CD4-positive, alpha-beta T cell treated with Interleukin-21 for 1 hour (primary cell): ENCODE data around the gene MALSU1.

Source experiments
- DNase-seq: peaks from one replicate; pipeline ENCODE4 v3.0.0-alpha.2; 2020

Gene MALSU1

DNA sequence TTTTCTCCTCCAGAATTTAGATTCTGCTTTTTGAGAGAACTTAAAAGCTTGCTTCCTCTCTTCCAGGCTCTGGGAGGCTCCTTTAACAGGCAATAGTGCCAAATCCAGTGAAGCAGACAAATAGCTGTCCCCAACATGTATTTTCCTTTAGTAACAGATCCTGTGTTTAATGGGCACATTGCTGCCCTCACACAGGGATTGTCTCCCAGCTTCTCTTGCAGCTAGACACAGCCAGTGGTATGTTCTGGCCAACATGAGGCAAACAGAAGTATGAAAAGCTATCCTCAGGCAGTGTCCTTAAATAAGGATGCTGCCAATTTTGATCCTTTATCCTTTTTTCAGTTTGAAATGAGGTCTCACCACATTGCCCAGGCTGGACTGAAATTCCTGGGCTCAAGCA lies 38.2 kb downstream of the MALSU1 start:
- no peak for DNase-seq

DNA sequence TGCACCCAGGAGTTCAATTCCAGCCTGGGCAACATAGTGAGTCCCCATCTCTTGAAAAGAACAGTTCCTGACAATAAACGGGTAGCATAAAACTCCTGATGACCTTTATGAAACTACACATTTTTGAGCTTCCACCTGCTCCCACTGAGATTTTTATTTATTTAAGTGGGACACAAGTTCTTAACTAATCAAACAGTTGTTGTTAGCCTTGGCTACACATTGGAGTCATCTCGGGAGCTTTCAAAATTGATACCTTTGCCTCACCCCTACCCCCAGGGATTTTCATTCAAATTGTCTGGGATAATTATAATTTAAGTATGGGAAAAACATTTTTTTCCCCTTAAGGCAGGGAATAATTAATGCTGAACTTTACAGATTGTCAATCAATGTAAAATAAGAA lies 39.3 kb downstream of the MALSU1 start:
- no peak for DNase-seq

DNA sequence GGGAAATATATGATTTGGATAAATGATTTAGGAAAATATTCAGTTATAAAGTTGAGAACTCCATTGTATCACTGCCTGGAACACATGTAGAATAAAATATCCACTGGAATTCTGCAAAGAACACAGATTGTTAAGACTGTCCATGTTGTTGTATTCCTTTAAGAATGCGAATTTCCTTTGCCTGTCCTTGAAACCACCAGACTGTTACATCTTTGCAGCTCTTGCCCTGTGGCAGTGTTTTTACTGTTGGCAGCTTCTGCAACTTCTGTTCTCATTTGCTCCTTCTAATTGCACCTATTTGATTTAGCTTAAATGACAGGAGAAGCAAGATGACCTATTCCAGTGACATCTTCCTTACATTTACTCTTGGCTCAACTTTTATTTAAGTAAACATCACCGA lies 39.7 kb downstream of the MALSU1 start:
- DNase-seq = no peak

DNA sequence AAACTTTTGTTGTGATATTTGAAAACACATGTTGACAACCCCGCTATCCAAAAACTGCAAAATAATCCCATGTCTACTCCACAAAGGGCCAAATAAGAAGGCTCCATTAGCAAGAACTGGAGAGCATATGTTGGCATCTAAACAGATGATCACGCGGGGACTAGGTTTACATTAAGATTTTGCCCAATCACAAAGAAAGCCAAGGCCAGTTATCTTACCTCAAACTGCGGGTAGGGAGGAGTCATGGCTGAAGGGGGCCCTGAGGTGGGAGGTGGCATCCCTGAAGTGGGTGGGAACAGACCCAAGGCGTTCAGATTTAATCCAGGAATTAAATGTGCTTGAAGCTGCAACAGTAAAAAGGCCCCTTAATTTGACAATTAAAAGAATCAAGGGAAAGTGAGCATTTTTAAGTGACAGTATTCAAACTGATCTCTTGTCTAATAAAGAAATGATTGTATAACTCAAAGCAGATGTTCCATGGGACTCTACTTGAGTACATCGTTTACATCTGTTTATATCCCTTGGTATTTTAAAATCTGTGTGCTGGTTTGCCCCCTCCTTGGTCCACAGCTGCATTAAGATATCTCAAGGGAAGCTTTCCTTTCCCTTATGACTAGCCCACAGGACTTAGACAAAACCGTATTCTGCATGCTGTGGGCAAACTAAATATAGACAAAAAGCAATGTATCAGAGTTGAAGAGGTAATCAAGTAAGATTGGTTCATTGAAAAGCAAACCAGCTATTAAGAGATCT lies 42.9 kb downstream of the MALSU1 start:
- no peak for DNase-seq

DNA sequence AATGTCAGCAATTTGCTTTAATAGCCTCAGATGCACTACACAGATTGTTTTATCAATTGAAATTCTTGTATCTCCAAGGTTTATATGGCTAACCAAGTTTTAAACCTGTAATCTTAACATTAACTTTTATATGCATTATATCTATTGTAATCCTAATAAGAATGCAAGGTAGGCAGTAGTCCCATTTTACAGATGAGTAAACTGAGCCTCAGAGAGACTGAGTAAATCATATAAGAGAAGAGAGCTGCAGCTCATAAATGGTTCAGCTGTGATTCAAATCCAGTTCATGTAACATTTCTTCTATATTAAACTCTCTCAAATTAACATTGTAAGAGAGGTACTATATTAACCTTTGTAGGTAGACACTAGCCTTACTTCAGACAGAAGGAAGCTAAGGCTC lies 44.0 kb downstream of the MALSU1 start:
- DNase-seq = no peak

DNA sequence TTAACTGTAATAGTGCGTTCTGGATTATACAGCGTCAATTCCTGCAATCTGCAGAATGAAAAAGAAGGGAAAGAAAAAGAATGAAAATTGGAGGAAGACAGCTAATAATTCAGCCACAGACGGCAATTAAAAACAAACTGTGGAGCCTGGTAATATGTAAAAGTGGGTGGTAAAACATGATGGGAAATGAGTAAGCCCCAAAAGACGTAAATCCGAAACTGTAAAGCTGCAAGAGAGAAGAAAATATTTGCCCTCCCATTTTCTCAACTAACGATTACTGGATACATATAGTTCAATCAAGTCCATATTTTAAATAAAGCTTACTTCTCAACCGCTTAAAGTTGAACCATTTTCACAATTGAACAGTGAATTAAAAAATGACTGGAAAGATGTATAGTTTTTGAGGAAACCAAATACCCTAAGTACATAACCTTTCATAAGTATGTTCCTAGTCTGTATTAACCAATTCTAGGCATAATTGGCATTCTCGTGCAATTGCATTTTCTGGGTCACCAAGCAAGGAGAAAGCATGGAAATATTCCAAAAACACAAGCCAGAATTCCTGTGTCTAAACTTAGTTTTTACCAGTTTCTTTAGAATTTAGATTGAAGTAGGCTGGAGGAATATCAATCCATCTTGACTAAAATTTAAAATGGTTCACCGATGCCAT lies 44.8 kb downstream of the MALSU1 start:
- no peak for DNase-seq

DNA sequence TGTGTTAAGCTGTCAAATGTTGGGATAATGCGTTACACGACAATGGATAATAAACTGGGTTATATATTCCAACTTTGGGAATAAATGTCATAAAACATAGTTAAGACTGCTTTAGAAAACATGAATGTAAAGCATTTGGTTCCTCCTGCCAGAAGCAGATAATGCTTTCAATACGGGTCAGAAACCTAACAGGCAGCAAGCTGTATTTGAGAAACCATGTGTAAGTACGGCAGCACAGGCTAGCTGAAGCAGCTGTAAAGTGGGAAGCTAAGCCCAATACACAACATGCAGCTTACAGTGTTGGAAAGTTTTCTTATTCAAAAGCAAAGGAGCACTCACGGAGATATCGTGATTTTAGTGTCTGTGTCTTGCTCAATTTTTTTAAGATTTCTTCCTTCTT lies 46.5 kb downstream of the MALSU1 start:
- DNase-seq = no peak

DNA sequence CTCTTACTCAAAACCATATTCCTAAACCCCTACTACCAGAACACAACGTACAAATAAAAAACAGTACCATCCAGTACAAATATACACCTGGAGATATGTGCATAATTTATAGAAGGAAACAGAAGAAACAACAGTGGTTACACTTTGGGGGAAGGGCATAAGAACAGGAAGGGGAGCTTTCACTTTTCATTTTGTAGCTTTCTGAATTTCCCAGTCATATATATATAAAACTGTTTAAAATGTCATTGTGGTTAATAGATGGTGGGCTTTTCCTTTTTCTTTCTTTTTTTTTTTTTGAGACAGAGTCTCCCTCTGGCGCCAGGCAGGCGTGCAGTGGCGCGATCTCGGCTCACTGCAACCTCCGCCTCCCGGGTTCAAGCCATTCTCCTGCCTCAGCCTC lies 47.2 kb downstream of the MALSU1 start:
- peak; percentile 33 for DNase-seq

DNA sequence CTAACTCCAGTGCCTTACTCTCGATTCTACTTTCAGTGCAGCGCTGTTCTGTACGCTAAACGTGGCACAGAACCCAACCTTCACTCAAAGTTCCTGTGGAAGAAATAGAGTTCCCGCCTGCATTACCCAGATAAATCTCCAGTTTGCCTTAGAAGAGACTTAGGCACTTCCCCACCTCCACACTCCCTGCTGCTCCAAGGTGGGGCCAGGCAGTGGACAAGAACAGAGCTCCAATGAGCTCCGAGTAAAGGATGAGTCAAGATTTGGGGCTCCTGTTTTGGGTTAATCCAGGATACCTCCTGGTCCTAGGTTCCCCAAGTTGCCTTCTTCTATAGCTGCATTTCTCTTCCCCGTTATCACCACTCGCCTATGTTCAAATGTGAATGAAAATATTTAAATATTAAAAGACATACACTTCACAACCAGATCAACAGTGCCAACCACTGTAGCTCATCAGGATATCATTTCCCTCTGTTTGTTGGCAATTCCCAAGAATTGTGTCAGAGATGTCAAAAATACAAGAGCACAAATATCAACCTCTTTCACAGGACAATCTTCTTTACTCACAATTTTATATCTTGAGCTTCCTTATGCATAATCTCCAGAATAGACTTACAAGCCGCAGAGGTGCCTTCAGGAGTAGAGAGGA lies 48.0 kb downstream of the MALSU1 start:
- no peak for DNase-seq

DNA sequence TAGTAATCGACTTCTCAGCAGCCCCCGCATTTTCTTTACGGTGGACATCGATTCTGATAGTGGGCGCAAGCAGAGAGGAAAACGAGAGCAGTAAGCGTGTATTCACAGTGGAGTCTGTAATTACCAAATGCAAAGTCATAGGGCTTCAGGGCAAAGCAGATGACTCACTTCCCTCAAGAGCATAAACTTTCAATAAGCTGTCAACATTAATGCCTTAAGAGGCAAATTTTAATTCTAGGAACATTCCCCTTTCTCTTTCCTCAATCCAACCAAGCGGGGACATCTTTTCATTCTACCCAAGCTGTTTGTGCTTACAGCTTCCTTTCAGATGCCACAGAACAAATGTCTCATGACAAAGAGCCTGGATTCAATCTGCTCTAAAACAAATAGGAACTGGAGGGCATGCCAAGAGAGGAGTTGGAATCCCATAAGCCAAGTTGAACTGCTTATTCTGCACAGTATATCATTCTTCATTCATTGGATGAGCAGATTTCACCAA lies 48.6 kb downstream of the MALSU1 start:
- no peak for DNase-seq

DNA sequence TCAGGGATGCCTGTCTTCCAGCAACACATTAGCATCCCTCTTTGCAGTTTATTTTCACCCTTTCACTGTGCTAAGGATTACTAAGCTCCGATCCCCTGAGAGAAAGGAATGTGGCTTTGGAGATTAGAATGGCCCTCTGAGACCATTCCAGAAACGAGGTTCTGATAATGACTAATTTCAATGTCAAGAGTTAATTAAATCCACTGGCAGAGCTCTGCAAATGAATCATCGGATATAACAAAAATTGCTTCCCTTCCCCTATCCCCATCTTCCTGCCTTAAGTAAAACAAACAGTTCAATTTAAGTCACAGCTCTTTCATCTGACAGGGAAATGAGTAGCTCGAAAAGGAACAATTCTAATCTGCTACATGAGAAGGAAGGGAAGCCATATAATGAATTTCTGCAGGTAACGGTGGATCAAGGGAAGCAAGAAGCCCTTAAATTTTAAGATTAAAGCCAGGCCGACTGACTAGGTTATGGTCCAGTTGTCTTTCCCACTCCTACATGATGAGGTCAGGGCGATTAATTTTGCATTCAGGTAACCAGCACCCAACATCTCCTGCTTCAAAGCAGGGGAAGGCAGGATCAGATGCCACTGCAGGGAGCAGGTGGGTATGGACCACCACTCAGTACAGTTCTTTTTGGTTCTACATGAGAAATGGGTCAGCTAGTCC lies 50.5 kb downstream of the MALSU1 start:
- no peak for DNase-seq

DNA sequence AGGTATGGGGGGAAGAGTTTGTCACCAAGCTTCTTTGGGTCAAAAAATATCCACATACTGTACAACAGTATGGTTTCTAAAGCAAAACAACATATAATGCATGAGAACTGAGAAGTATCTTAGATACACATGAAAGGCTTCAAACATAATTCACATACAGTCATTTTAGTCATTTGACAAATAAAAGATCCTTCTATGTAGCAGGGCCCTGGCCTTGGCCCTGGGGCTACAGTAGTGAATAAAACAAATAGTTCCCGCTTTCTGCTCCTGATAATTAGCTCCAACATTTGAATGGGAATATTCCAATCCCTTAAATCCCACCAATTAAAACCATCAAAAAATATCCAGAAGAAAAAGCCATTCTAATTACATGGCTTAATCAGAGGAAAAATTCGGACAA lies 51.3 kb downstream of the MALSU1 start:
- no peak for DNase-seq

DNA sequence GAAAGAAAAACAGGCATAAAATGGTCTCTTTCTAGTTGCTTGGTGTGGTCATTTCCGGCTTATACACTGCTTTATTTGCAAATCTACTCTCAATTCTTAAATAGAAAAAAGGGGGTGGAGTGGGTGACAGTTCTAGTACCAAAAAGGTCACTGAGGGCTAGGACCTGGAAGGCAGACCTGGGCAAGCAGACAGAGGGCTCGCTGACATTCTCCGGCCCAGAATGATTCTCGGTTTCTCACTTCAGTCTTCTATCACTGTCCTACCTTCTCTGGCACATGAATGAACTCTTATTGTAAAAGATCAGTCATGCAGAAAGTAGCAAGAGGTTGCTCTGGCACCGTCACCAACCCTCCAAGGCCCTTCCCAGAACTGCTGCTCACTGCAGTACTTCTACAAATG lies 54.0 kb downstream of the MALSU1 start:
- DNase-seq = no peak

DNA sequence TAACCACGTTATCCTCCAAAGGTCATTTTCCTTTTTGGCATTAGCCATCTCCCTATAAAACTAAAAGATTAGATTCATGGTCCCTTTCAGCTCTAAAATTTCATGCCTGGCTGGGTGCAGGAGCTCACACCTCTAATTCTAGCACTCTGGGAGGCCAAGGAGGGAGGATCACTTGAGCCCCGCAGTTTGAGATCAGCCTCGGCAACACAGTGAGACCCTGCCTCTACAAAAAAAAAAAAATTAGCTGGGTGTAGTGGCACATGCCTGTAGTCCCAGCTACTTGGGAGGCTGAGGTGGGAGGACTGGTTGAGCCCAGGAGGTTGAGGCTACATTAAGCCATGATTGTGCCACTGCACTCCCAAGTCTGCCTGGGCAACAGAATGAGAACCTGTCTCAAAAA lies 57.0 kb downstream of the MALSU1 start:
- no peak for DNase-seq

DNA sequence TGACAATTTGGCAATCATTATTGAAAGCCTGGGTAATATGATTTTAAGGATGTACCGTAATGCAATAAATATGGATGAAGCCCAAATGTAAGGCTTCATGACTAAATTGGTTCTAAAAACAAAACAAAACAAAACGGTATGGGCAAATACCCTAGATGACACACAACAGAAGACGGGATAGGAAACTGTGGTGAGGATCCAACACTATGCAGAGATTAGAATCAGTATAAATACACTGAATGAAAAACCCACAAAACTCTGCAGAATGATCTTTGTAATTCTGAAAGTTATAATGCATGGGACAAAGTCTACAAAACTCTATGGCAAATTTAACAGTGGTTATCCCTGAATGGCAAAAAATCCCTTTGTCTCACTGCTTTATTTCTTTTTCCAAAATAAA lies 57.6 kb downstream of the MALSU1 start:
- DNase-seq = peak; percentile 11

DNA sequence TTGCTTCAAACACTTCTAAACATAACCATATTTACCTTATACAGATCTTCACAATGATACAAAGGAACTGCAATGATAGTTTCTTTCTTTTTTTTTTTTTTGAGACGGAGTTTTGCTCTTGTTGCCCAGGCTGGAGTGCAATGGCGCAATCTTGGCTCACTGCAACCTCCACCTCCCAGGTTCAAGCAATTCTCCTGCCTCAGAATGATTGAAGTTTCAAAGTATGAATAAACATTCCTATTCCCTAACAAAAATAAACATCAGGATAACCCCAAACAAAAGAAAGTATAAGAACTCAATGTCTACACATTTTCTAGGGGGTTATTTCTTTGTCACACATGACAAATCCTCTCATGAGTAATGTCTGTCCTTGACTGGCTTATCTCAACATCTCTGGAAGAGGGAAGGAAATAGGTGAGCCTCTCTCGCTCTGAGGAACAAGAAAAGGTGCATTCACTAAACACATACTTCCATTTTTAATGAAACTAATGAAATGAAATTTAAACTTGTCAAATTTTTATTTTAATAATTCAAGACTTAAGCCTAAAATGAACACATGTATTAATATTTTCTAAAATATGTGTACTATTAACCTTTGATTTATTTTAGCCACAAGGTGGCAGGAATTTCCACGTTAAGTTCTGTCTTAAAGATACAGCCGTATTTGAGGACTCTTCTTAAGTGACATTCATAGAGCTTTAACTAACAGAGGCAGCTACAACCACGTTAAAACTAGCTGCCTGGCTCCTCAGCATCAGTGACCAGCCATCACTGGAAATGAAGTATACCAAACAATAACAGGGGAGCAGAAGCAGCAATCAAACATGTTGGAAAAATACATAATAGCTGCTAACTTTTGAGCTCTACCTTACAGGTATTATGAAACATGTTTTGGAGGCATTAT lies 58.3 kb downstream of the MALSU1 start:
- peak; percentile 30 for DNase-seq

DNA sequence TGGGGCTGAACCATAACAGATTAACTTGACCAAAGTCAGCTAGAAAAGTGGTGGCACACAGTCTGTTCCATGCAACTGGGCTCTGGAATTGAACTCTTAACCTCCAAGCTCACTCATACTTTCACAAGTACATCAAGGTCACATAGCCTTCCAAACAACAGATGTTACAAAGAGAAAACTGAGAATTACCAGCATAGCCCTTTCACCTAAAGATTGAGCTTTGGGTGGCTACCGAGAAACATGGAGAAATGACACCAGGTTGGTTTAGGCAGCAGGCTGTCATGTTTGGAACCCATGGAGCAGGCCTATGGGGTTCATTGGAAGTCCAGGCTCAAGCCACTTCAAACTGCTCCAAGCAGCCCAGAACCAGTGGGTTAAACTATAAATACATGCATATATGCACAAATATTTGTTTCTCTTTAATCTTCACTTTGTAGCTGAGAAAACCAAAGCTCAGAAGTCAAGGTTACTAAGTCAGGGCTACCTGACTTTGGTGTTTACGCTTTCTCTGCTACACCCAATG lies 59.1 kb downstream of the MALSU1 start:
- DNase-seq = no peak
